HG03060 (cell line): Measurements from ENCODE around the gene CENPN.

ENCODE experiments used
- ATAC-seq: cut with Tn5 transposase; IDR thresholded peaks from one replicate; pipeline ENCODE4 v1.9.1; 2021; ENCODE audit warnings: low read depth, moderate number of reproducible peaks; ENCODE audit not compliant: unreplicated experiment

The CENPN gene

DNA sequence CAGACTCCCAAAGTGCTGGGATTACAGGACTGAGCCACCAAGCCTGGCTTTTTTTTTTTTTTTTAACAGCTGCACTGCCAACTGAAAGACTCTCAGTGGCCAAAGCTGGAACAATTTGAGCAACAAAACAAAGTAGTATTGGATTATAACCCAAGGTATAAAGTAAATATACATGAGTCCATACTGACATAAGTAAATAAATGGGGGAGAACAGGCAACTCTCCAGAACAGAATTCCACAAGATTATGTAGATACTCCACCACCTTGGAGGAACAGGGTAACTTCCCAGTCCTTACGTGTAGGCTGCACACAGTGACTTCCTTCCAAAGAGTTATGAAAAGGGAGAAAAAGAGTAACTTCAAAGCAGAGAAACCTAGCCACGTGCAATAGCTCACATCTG lies 16.0 kb upstream of the CENPN start:
- no peak for ATAC-seq

DNA sequence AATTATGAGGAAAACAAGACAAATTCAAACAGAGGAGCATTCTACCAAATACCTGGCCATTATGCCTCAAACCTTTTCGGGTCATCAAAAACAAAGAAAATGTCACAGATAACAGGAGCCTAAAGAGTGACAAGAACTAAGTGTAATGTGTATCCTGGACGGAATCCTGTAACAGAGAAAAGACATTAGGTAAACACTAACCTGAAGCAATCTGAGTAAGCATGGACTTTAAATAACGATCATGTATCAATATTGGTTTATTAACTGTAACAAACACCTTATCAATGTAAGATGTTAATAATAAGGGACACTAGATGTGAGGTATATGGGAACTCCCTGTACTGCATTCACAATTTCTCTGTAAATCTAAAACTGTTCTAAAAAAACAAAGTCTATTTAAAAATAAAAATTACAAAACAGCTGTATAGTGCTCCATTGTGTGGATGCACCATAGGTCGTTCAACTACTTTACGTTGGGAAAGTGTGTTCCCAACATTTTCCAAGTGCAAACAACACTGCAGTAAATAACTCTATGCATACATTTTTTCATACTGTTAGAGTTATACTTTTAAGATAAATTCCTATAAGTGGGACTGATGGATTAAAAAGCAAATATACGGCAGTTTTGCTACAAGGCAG lies 15.1 kb upstream of the CENPN start:
- no peak for ATAC-seq

DNA sequence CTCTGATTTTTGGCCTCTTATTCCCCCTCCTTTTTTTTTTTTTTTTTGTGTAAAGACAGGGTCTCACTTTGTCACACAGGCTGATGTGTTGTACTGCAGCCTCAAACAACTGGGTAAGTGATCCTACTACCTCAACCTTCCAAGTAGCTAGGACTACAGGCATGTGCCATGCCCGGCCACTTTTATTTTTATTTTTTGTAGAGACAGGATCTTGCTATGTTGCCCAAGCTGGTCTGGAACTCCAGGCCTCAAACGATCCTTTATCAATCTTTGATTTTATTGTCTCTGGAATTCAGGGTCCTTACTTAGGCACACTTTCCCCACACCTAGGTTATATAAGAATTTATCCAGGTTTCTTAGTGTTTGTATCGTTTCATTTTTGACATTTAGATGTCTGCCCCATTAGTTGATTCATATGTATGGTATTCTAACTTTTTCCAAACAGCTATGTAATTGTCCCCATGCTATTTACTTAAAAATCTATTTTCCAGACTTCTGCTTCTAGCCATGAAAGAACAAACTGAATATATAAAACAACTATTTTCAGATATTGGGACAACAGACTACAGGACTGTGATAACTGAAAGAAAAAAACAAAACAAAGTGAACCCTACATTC lies 14.2 kb upstream of the CENPN start:
- no peak for ATAC-seq

DNA sequence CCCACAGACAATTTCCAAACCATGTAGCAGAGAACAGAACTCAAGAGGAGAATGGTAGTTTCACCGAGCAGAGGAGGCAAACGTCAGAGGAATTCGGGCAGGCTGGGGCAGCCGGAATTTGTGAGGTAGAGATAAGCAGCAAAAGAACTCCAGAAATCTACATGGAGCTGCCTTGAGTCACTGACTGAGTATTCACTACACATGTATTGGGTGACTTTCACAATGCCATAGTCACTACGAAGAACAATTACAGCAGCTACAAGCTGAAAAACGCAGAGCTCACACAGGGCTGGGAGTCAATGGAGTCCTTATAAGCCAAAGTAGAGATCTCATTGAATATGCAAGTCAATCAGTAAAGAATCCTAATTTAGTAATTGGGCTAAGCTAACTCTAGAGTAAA lies 13.7 kb upstream of the CENPN start:
- no peak for ATAC-seq

DNA sequence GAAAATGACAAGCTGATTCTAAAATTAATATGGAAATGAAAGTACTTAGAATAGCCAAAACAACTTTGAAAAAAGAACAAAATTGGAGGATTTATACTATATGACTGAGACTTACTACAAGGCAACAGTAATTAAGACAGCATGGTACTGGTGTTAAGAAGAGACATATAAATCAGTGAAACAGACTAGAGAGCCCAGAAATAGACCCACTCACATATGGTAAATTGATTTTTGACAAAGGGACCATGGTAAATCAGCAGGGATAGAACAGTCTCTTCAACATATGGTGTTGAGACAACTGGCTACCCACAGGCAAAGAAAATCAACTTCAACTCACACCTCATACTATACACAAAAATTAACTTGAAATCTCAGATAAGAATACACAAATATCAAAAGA lies 13.2 kb upstream of the CENPN start:
- ATAC-seq, result no peak

DNA sequence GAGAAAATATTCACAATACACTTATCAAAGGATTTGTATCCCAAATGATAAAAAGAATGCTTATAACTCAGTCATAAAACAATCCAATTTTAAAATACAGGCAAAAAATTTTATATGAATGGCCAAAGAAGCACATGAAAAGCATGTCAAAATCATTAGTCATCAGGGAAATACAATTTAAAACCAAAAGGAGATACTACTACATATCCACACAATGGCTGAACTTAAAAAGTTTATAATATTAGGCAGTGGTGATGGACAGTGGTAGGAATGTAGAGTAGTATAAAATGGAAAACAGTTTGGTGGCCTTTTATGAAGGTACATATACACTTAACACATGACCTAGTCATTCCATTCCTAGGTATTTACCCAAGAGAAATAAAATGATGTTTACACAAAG lies 12.6 kb upstream of the CENPN start:
- ATAC-seq, result no peak

DNA sequence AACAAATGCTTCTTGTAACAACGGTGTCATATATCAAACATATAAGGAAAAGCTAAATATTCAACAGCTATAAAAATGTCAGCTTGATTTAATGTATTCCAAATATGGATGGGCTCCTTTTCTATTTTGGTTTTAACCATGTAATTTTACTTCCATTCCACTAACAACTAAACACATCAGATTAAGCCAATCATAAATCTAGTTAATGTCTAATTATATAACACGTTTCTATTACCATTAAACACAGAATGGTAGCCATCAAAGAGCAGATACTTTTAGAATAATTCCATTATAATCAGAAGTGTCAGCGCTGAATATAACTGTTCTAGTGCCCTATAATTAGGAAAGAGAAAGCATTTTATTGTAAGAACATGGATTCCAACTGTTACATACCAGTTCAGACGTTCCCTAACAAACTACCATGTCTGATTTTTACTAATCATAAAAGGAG lies 10.3 kb upstream of the CENPN start:
- no peak for ATAC-seq

DNA sequence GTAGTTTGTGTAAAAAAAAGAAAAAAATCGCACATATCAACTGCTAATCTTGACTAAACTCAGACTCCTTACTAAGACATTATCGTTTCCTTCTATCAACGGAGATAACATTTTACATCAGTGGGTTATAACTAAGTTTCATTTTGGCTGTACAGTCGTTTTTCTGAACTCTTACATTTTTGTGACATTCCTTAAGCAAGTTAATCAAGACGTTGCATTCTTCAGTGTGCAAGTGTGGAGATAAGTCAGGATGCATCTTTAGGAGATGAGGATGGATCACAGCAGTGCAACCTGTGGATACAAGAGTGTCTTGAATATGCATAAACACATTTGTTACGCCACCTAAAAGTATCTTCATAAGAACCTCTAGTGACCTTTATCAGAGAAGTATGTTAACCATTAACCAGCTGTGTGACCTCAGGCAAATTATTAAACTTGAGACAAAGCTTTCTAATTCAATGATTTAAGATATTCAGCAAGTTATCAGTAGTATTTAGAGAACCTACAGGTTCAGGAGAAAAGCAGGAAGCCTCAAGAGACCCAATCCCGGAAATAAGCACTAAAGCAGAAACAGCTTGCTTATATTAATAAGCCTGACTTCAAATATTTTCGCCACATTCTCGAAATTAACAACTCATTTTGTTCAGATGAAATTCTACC lies 9.7 kb upstream of the CENPN start:
- peak; percentile 51 for ATAC-seq

DNA sequence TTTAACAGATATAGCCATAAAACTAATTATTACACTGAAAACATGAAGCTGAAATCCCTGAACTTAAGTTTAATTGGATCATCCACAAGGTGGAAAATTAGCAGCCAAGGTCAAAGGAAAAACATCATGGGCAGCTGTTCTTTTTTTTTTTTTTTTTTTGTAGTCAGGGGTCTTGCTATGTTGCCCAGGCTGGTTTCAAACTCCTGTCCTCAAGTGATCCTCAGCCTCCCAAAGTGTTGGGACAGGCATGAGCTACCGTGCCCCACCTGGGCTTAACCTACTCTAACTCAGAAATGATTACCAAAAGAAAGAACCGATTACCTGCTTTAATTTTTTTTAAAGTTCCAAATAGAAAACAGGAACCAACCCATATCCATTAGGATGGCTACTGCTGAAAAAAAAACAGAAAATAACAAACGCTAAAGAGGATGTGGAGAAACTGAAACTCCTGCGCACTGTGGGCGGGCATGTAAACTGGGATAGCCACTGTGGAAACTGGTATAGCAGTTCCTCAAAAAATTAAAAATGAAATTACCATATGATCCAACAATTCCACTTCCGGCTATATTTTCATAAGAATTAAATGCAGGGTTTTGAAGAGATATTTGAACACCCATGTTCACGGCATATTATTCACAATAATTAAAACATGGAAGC lies 8.9 kb upstream of the CENPN start:
- ATAC-seq, result no peak

DNA sequence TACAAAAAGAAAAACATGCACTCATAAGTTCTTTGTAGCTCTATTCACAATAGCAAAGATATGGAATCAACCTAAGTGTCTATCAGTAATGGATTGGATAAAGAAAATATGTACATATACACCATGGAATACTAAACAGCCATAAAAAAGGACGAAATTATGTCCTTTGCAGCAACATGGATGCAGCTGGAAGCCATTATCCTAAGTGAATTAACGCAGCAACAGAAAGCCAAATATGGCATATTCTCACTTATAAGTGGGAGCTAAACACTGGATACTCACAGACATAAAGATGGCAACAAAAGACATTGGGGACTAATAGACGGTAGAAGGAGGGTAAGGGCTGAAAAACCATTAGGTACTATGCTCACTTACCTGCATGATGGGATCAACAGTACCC lies 6.1 kb upstream of the CENPN start:
- no peak for ATAC-seq

DNA sequence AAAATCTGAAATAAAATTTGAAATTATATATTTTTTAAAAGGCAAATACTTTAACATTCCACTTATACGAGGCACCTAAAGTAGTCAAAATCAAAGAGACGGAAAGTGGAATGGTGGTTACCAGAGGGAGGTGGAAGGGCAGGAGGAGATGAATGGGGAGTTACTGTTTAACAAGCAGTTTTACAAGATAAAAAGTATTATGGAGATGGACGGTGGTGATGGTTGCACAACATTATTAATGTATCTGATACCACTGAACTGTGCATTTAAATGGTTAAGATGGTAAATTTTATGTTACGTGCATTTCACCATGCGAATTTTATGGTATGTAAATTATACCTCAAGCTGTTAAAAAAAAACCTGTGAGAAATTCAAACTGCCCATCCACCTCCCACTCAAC lies 5.7 kb upstream of the CENPN start:
- ATAC-seq, result no peak

DNA sequence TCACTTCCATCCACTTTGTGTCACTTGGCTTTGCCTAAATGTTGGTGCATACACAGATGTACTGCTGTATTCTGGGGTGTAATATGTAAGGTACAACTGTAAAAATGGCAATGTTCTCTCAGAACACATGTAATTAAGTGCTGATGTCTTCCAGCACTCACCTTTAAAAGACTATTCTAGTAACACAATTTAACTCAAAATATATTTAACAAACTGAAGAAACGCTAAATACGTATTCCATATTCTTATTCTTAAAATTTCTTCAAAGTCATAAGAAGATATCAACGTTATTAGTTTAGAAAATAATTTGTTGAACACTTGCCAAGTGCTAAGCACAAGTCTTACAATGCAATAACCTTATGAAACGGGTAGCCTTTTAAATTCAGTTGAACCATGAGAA lies 4.0 kb upstream of the CENPN start:
- ATAC-seq, result no peak

DNA sequence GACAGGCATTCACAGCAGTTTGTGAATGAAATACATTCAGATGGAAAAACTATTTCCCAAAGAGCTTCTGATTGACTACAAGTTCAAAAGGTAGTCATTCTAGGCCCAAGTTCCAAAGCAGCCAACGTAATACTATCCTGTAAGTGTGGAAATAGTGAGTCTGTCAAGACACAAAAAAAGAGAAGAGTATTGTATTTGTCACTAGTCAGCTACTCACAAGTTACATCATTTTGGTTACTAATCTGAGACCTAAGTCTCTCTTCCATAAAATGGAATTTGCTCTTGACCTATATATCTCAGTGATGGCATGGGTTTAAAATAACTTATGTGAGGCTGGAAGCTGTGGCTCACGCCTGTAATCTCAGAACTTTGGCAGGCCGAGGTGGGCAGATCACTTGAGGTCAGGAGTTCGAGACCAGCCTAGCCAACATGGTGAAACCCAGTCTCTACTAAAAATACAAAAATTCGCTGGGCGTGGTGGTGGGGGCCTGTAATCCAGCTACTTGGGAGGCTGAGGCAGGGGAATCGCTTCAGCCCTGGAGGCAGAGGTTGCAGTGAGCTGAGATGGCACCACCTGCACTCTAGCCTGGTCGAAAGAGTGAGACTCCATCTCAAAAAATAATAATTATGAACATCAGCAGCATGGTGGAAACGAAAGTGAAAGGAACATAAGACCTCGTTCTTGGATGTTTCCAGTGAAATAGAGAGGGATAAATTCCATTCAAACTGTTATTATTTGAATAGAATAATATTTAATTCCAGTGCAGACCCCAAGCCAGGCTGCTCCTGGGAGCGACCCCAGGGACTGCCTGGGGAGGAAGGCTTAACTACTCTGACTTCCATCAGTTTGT lies 3.2 kb upstream of the CENPN start:
- ATAC-seq, result no peak

DNA sequence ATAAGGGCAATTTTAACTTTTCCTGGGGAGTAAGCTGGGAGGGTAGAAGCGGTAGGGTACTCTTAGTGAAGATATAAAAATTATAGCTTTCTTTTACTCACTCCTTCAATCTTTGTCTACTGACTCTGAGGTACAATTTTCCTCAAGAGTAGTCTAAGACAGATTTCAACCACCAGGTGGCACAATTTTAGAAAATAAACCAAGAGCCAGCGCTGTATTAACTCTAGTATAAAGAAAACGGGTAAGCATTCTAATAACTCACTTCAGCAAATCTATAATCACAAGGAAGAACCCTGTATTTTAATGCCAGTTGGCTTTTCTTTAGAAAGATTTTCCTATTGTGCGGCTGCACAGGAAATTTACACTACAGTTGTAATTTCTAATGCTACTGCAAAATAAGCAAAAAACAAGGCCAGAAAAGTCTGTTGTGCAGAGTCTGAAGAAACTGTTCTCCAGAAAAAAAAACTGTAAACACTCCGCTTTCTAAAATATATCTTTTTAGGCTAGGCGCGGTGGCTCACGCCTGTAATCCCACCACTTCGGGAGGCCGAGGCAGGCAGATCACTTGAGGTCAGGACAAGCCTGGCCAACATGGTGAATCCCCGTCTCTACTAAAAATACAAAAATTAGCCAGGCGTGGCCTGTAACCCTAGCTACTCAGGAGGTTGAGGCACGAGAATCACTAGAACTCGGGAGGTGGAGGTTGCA lies 2.2 kb upstream of the CENPN start:
- no peak for ATAC-seq

DNA sequence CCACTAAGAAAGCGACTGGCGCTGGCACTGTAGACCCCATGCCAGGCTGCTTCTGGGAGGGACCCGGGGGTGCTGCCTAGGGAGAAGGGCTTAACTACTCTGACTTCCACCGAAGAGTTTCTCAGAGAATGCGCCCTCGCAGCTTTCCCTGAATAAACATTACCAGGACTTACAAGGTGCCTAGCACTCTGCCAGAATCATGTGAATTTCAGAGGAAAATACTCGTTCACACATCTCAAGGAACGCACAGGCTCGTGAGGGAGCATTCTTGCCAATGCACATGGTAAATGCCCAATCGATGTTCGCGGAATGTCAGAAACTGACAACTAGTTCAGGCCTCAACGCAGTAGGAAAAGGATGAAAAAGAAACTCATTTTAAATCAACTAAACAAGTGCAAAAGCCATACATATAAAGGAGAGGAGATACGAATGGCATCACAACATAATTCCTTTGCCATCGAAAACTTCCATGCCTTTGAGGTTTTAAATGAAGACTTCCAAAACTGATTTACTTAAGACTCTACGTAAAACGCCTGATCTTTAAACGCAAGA lies 1.3 kb upstream of the CENPN start:
- ATAC-seq, result no peak

DNA sequence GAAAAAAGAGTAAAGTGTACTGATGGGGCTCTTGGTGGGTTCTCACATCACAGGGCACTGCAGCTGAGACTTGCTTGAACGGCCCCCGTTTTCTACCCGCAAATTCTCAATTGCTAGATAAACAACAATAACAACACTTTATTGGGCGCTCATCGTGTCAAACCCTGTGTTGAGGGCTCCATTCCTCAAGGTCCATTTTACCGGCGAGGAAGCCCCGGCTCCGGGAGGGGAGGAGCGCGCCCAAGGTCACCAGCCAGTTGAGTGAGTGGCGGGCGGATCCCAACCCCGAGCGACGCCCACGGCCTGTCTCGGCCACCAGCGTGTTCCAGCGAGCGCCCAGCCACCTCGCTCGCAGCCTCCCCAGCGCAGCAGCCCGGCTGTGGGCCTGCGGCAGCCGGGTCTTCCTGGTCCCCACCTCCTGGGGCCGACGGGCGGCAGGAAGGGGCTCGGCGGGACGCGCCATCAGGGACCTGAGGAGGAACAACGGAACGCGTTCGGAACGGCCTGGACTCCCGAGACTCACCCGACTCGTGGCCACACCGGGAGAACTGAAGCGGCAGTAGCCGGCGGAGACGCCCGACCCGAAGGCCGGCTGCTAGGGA lies 702 bp upstream of the CENPN start:
- ATAC-seq, result peak; percentile 7

DNA sequence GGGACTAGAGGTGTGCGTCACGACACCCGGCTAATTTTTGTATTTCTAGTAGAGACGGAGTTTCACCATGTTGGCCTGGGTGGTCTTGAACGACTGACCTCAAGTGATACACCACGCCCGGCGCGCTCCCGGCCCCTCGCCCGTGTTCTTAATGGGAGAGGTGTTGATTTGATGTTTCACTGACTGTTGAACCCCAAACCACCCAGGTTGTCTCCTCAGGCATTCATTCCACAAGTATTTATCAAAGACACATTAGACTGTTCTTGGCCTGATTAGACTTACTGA lies 1.4 kb downstream of the CENPN start:
- no peak for ATAC-seq

DNA sequence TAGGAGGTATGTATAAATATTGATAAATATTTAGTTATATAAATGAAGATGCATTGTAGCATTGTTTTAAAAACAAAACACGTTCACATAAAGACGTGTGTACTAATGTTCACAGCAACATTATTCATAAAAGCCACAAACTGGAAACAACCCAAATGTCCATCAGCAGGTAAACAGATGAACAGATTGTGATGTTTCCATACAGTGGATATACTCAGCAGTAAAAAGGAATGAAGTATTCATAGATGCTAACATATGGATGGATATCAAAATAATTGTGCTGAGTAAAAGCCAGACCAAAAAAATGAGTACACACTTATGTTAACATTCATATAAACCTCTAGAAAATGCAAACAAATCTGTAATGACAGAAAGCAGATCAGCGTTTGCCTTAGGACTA lies 6.0 kb downstream of the CENPN start:
- ATAC-seq, result no peak

DNA sequence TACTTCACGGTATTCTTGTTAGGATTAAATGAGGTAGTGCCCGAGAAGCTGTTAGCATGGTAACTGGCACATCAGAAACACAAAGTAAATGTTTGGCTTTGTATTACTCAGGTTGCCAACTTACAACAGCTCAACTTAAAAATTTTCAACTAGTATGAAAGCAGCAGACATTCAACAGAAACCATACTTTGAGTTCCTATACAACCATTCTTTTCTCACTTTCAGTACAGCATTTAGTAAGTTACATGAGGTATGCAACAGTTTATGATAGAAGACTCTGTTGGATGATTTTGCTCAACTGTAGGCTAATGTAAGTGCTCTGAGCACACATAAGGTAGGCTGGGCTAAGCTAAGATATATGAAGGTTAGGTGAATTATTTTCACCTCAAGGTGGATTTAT lies 7.7 kb downstream of the CENPN start:
- no peak for ATAC-seq

DNA sequence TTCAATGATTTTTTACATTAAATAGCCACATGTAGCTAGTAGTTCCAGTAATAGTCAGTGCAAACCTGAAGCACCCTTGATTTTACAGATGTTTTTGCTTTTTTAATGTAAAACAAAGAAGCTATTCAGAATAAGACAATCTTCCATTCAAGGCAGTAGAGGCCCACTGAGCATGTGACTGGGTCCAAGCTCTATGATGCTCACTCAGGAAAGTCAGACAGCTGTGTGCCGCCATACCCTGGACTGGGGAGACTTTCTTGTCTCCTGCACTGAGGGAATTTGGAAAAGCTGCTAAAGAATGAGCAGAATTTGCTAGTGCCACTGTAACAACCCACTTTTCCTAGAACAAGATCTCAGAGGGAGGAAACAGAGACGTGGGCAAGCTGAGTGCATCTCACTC lies 11.5 kb downstream of the CENPN start:
- no peak for ATAC-seq
